GM18873 (cell line): ENCODE results near the gene LPP.

Source experiments
- ATAC-seq: cut with Tn5 transposase; IDR thresholded peaks from one replicate; pipeline ENCODE4 v1.9.1; 2021; ENCODE audit warnings: mild to moderate bottlenecking, moderate library complexity, moderate number of reproducible peaks; ENCODE audit not compliant: unreplicated experiment, low FRiP score

The LPP gene

DNA sequence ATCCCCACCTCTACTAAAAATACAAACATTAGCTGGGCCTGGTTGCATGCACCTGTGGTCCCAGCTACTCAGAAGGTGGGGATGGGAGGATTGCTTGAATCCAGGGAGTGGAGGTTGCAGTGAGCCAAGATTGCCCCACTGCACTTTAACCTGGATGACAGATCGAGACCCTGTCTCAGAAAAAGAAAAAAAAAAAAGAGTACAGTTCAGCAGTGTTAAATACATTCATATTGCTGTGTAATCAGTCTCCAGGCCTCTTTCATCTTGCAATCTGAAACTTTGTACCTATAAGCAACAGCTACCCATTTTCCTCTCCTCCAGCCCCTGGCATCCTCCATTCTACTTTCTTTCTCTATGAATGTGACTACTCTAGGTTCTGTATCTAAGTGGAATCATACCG is 61.2 kb downstream of the LPP start:
- no peak for ATAC-seq

DNA sequence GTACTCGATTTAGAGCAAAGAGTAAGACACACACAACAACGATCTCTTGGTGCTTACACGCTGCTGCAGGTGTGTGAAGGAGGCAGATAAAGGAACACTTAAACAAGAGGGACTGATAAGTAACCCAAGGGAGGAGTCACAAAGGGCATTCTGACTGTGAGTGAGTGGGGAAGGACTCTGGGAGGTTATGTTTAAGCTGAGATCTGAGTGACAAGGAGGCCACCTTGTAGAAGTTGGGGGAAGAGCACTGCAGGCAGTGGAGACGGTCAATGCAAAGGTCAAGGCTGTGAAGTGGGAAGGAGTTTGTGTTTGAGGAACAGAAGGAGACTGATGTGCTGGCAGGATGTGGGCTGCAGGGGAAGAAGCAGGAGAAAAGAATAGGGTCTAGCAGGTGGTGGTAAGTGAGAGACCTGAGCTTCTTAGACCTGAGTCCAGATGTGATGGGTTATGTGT is 63.1 kb downstream of the LPP start:
- no peak for ATAC-seq

DNA sequence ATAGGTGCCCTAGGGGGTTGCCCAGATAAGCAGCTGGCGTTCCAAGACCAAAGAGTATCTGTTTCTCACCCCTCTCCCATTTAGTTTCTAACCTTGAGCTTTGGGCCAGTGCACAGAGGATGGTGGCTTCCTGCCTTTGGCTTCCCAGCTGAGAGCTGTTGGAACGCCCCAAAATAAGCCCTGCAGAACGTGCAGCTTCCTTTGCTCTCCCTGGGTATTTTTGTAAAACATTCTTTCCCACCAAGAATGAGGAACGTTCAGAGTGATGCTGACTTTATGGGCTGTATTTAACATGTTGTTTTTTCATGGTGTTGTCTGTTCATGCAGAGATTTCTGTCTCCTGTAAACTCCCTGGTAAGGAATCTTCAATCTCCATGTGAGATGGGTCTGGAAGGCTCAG is 63.8 kb downstream of the LPP start:
- ATAC-seq = no peak

GRCh38 chr3:188218603-188219002 is 64.6 kb downstream of the LPP start:
- ATAC-seq = no peak

DNA sequence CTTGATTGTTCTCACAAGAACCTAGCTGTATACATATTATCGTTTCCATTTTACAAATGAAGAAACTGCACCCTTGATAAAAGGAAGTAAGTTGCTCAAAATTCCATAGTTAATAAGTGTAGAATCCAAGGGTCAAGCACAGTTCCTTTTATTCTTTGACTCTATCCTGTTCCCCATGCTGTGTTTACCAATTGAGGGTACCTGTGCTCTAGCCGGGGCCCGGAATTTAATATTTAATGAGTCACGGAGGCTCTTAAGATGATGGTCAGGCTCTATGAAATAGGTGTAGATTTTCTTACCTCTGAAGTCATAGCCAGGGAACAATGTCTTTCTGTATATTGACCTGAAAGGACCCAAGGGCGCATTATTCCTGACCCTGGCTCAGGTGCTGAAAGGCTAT is 65.2 kb downstream of the LPP start:
- no peak for ATAC-seq

- no peak for ATAC-seq
These were observed 66.3 kb downstream of the LPP start for GRCh38 chr3:188220097-188220788.

GRCh38 chr3:188220988-188221818 is 67.2 kb downstream of the LPP start:
- ATAC-seq = no peak

DNA sequence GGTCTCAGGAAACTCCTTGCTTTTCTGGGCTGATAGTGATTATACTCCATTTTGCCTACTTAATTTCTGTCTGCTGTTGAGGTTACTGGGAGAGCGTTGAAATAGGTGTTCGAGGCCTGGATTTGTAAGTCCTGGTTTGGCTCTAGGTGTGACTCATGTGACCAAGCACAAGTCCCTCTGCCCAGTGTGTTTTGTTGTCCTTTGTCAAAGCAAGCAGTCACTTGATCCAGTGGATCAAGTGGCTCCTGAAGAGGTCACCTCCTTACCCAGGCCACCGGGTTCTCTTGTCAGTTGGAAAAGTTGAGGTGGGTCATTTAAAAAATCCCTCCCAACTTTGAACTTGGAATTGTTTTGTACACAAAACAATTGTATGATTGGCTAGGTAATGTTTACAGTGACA is 70.0 kb downstream of the LPP start:
- ATAC-seq = no peak

DNA sequence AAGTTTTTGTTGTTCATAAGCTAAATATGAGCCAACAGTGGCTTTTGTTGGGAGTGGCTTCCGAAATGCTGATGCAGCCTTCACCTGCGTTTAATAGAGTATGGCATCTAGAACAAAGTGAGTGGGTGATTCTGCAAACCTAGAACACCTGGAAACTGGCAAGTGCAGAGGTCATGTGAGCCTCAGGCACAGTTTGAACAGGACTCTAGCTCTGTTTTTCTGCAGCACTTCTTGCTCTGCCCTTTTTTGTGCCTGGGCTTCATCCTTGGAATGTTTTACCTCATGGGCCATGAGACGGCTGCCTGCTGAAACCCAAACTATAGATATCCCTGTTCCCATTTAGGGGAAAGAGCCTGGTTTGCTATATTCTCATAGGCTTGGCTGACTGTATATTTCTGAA is 73.5 kb downstream of the LPP start:
- no peak for ATAC-seq

DNA sequence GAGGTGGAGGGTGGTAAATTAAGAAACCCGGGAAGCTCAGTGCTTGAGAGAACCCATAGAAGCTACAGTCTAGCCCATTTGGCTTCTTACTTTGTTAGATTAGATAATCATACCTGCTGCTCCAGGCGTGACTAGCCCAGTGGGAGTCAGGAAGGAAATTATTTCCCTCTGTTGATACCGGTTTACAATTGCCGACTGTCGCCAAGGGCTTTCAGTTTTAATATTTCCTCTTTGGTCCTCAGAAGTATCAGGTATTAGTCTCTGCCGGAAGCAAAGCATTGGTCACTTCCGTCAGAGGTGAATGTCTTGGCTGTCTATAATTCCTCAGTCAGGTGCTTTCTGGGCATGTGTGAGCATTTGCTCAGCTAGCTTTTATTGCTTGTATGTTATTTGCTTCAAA is 75.2 kb downstream of the LPP start:
- no peak for ATAC-seq

DNA sequence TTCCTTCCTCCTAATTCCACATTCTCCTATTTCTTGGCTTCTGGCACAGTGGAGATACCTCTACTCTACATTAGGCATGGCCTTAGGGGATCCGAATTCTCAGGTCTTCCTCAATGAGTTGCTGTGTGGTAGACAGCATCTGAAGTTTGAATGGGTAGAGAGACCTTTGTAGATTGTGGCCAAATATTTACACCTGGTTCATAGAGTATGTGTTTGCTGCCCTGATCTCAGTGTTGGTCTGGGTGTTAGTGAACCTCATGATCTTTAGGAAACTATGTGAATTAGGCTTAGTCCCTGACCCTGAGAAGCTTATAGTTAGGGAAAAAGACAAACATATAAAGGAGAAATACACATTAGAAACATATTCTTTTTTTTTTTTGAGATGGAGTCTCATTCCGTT is 75.8 kb downstream of the LPP start:
- ATAC-seq = no peak

GRCh38 chr3:188230962-188231361 is 77.0 kb downstream of the LPP start:
- no peak for ATAC-seq

GRCh38 chr3:188231456-188231855 is 77.5 kb downstream of the LPP start:
- no peak for ATAC-seq

DNA sequence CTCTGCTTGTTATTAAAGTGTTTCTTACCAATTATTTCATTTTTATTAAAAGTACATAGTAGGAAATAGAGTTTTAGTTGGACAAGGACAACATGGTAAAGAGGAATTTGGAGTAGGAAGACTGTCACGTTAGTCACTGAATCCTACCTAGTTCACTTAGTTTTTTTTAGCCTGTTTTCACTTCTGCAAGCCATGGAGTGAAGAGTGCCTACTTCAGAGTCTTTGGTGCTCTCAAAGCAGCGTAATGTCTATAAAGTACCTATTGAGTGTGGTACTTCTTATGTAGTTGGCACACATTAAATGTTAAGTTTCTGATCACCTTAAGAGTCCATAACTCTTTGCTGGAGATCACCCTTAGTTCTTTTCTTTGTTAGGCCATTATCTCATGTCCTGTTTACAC is 78.7 kb downstream of the LPP start:
- ATAC-seq = no peak

DNA sequence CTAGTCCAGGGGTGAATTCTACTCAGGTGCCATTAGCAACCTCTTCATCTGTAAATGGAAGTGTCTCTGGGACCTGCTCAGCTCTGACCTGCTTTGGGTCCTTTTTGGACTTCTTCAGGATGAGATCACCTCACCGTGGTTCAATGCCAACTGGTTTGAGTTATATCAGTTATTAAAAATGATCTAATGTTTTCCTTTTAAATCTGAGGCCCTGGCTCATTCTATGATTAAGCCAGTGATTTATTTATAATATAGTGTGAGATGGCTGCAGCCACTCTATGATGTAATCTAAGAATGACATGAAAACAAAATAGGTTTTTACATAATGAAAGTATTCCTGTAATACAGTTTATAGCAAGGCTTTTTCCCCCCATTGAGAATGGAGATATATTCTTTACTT is 79.4 kb downstream of the LPP start:
- ATAC-seq = no peak

- ATAC-seq = no peak
These were observed 80.2 kb downstream of the LPP start for GRCh38 chr3:188234132-188234531.

GRCh38 chr3:188236271-188236670 is 82.3 kb downstream of the LPP start:
- ATAC-seq = no peak

GRCh38 chr3:188239035-188239434 is 85.1 kb downstream of the LPP start:
- no peak for ATAC-seq

GRCh38 chr3:188239577-188239976 is 85.6 kb downstream of the LPP start:
- ATAC-seq = no peak

- no peak for ATAC-seq
These were observed 86.4 kb downstream of the LPP start for GRCh38 chr3:188240189-188240981.

DNA sequence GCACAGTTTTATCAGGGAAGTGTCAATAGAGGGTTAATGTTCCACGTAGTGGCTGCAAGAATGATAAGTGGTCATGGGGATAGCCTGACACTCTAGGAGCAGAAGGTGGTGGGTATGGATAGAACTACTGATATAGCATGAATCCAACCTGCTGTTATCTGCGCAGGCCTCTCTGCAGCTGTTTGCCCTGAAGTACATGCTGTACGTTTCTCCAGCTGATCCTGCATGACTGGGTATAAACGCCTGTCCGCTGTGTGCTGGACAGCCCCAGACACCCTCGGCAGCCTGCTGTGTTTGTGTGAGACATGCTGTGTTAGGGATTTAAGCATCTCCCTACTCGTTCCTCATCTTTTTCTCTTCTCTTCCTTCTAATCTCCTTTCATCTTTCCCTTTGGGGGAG is 87.1 kb downstream of the LPP start:
- ATAC-seq = no peak
